Cardiac muscle cell (in vitro differentiated cells and primary cell): ENCODE measurements around the gene IRF5. TPM values are rescaled to one million over a fixed set of nuclear protein-coding genes. Genes with fewer than 3 reads are reported as not detected.

Source experiments
- DNase-seq, 2 donors: peaks; one replicate each; pipeline versions ENCODE4 v3.0.0 to v3.0.0-alpha.2; 2010 to 2017; ENCODE audit warnings: low read depth in 1 of 2, low spot score in 1 of 2
- H3K27ac ChIP-seq: fragments of 200-600 bp; sonication (generic); 2 replicates; pipeline ENCODE4 v1.5.1; 2016
- H3K27me3 ChIP-seq: fragments of 200-600 bp; sonication (generic); 2 replicates; pipeline ENCODE4 v1.6.0; 2016; ENCODE audit warnings: control low read depth
- H3K36me3 ChIP-seq: fragments of 200-600 bp; sonication (generic); 2 replicates; pipeline ENCODE4 v1.5.1; 2016; ENCODE audit warnings: control low read depth
- H3K4me1 ChIP-seq: fragments of 200-600 bp; sonication (generic); 2 replicates; pipeline ENCODE4 v1.8.1; 2017; ENCODE audit warnings: low read depth, mild to moderate bottlenecking, mixed run types
- H3K4me3 ChIP-seq: fragments of 200-600 bp; sonication (generic); 2 replicates; pipeline ENCODE4 v1.5.1; 2016; ENCODE audit warnings: mild to moderate bottlenecking
- H3K9me3 ChIP-seq: fragments of 200-600 bp; sonication (generic); 2 replicates; pipeline ENCODE4 v1.5.1; 2017; ENCODE audit warnings: low read depth, mild to moderate bottlenecking, control low read depth
- polyA plus RNA-seq: library from polyadenylated mRNA; unstranded; fragments of >200 nt; fragmentation: Nextera tagmentation; extraction: Ambion mirVana; gene quantifications from 2 replicates; pipeline ENCODE4 v1.2.1, GENCODE V29; 2016
- total RNA-seq: library from RNA; depleted of rRNA; stranded (reverse); fragments of >200 nt; gene quantifications from 2 replicates; pipeline ENCODE4 v1.2.3, GENCODE V29; 2016
- TF ChIP-seq, protein P1 (sequence below): IDR thresholded peaks from 2 replicates; pipeline ENCODE4 v1.5.1; 2012; ENCODE audit warnings: low read depth, mild to moderate bottlenecking, low read length

Gene IRF5
- total and polyA plus RNA-seq, 2 experiments from 2014 or later: not detected

DNA sequence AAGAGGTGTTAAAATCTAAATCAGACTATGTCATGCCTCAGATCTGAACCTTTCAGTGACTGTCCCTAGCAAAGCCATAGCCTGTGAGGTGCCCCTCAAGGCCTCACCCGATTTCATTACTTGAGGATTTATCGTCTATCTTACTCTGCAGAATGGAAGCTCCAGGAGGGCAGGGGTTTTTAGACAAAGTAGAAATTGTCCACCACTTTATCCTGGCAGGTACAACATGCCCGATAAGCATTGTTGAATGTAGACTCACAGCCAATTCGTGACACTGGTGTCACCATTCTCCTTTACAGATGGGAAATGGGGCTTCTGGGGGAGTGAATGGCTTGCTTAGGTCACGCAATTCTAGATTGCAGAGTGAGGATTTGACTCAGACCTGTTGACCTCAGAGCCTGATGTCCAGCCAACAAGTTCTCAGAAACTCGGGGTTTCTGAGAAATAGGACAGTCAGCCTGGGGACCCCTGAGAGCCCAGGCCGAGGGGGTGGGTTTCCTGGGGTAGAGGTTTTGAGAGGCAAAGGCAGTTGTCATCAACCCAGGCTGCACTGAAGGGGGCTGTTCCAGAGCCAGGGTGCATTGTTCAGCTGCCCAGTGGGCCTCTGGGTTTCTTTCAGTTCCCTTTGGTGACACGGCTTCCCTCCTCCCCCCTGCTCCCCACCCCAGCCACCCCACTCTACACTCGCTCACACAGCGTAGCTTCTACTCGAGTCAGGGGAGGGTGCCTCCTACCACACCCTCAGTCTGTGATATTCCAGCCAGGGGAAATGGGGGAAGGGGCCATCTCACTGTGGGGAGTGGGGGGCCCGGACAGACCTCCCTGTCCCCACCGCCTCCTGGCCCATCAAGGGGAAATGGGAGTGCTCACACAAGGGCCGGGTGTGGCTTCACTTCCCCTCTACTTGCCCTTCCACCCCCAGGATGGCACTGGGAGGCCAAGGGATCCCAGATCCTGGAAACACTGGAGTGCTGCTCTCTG lies 3.1 kb upstream of the IRF5 start:
- no peak overlapping the region for H3K27ac ChIP-seq
- H3K36me3 ChIP-seq: no peaks in the 10 kb centered on the region
- H3K27me3 ChIP-seq: peaks cover 62% of the 10 kb centered on the region
- DNase-seq: no peak
- H3K4me3 ChIP-seq: no peak overlapping the region
- TF ChIP-seq, protein P1, sequence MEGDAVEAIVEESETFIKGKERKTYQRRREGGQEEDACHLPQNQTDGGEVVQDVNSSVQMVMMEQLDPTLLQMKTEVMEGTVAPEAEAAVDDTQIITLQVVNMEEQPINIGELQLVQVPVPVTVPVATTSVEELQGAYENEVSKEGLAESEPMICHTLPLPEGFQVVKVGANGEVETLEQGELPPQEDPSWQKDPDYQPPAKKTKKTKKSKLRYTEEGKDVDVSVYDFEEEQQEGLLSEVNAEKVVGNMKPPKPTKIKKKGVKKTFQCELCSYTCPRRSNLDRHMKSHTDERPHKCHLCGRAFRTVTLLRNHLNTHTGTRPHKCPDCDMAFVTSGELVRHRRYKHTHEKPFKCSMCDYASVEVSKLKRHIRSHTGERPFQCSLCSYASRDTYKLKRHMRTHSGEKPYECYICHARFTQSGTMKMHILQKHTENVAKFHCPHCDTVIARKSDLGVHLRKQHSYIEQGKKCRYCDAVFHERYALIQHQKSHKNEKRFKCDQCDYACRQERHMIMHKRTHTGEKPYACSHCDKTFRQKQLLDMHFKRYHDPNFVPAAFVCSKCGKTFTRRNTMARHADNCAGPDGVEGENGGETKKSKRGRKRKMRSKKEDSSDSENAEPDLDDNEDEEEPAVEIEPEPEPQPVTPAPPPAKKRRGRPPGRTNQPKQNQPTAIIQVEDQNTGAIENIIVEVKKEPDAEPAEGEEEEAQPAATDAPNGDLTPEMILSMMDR: no peak
- no peaks in the 10 kb centered on the region for H3K4me1 ChIP-seq
- H3K9me3 ChIP-seq: no peaks in the 10 kb centered on the region

DNA sequence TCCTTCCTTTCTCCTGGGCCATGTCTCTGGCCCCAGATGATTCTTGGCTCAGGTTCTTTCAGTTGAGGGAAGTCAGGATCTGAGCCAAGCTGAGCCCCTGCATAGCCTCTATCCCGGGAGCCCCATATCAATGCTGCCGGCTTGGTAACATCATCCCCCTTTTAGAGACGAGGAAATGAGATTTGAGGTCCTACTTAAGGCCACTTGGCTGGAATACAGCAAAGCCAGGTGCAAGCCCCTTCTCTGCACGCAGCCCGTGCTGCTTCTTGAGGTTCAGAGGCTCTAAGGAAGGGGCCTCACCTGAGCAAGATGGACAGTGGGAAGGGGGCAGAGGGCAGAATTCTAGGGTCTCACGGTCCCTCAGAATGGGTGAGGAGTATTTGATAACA lies 2.4 kb upstream of the IRF5 start:
- Histone ChIP-seq H3K4me3 (no peak overlapping the region), H3K36me3 (no peaks in the 10 kb centered on the region), H3K9me3 (no peaks in the 10 kb centered on the region), H3K27me3 (peaks cover 69% of the 10 kb centered on the region), H3K27ac (no peak overlapping the region), H3K4me1 (no peaks in the 10 kb centered on the region)
- TF ChIP-seq, protein P1: no peak
- DNase-seq: no peak

DNA sequence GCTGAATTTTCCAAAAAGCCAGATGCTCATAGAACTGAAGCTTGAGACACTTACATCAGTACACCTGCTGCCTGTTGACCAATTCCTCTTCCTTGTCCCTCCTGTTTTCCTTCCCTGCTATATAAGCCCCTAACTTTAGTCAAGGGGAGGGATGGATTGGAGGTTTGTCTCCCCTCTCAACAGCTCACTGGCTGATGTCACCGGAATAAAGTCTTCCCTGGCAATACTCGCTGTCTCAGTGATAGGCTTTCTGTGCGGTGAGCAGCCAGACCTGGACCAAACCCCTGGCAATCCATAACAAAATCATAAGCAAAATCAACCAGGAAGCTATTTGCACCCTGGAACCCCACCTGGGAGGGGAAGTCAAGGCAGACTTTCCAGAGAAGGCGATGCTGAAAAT lies 929 bp upstream of the IRF5 start:
- Histone ChIP-seq H3K36me3 (no peaks in the 10 kb centered on the region), H3K27me3 (peaks cover 84% of the 10 kb centered on the region), H3K4me3 (no peak overlapping the region), H3K27ac (no peak overlapping the region), H3K9me3 (no peaks in the 10 kb centered on the region), H3K4me1 (no peaks in the 10 kb centered on the region)
- DNase-seq: no peak
- TF ChIP-seq, protein P1: no peak

DNA sequence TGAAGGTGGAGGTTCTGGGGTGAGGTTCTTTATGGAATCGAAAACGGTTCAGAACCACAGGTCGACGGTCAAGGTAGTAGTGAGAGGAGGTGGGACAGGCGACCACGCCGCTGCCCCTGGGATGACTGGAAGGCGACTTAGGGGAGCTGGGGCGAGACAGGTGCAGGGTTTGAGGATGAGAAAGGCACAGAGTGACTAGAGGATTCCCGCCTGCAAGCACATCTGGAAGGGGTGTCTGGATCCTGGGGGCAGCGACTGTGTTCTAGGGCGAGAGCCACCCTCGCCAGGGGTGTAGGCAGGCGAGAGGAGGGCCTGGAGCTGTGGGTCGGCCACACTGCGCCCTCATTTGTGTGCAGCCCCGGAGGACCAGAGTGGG lies 468 bp upstream of the IRF5 start:
- H3K4me3 ChIP-seq: no peak overlapping the region
- H3K4me1 ChIP-seq: no peaks in the 10 kb centered on the region
- no peaks in the 10 kb centered on the region for H3K9me3 ChIP-seq
- H3K27me3 ChIP-seq: peaks cover 86% of the 10 kb centered on the region
- TF ChIP-seq, protein P1: no peak
- H3K27ac ChIP-seq: no peak overlapping the region
- DNase-seq: no peak
- no peaks in the 10 kb centered on the region for H3K36me3 ChIP-seq

DNA sequence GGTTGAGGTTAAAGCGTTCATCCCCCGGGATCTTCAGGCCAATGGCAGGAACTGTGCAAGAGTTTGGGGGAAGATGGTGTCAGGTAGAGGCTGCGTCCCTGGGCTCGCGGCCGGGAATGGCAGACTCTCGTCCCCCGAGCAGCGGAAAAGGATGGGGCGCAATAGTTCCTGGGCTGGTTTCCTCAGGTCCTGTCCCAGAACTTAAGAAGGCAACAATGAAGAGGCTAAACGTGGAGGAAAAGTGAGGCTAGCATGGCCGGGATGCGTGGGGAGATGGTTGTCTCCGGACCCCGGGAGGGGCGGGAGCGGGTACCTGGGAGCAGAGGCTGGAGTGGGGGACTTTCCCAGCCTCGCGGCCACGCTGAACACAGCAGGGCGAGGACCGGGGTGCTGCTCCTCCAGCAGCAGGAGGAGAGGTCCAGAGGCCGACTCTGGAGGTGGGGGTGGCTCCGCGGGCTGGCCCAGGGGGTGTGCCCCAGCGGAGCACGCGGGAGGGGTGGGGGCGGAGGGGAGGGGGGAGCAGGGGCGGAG lies 882 bp downstream of the IRF5 start:
- Histone ChIP-seq H3K9me3 (no peaks in the 10 kb centered on the region), H3K27me3 (peaks cover 81% of the 10 kb centered on the region), H3K4me1 (no peaks in the 10 kb centered on the region), H3K4me3 (peak overlapping the region; percentile 39), H3K36me3 (no peaks in the 10 kb centered on the region), H3K27ac (no peak overlapping the region)
- DNase-seq: no peak
- TF ChIP-seq, protein P1: no peak
